GM12878 (cell line): ENCODE results near the gene LRP8. TPM values are rescaled to one million over a fixed set of nuclear protein-coding genes. Genes with fewer than 3 reads are reported as not detected.
A peak's percentile ranks its signal among the peaks of the same experiment; 100 is the strongest.

ENCODE experiments used
- ATAC-seq: fragments of 200-7000 bp; cut with Tn5 transposase; 3 replicates; pipeline ENCODE4 v1.9.1; 2020; ENCODE audit warnings: mild to moderate bottlenecking, moderate library complexity
- BruUV-seq: library from RNA; stranded (reverse); fragments of 400-500 nt; replicated peaks from 2 replicates; lab custom pipeline; 2021; lab: Mats Ljungman, UMichigan
- CTCF ChIA-PET: fragments of 300-600 bp; sonication (Branson Sonifier 250); formaldehyde crosslinking; extraction: SDS; loops from one replicate; lab custom pipeline; 2021; ENCODE audit warnings: inconsistent platforms; lab: Yijun Ruan, JAX
- POLR2A ChIA-PET: fragments of 350-600 bp; formaldehyde crosslinking; extraction: SDS; loops from one replicate; lab custom pipeline; 2021; ENCODE audit warnings: inconsistent platforms; lab: Charles Lee
- RAD21 ChIA-PET: fragments of 300-600 bp; sonication (Branson Sonifier 250); formaldehyde crosslinking; loops from one replicate; lab custom pipeline; 2023; ENCODE audit warnings: antibody characterized with exemption; ENCODE audit not compliant: unreplicated experiment; lab: Charles Lee
- SMC1A ChIA-PET: fragments of 300-600 bp; sonication (Branson Sonifier 250); formaldehyde crosslinking; loops from one replicate; lab custom pipeline; 2023; ENCODE audit not compliant: unreplicated experiment, uncharacterized antibody; lab: Charles Lee
- DNase-seq: peaks from one replicate; pipeline ENCODE4 v3.0.0-alpha.2; 2011; ENCODE audit warnings: low read depth, low spot score
- FAIRE-seq: peaks from 3 replicates; lab custom pipeline; 2011; peaks lifted over from hg19 to GRCh38; lab: Jason Lieb, UNC
- H2AFZ ChIP-seq: 2 replicates; pipeline ENCODE4 v1.6.0; 2011; ENCODE audit warnings: low read depth, low read length, control low read depth; ENCODE audit not compliant: control insufficient read depth
- H3K27ac ChIP-seq: 2 replicates; pipeline ENCODE4 v1.5.1; 2011; ENCODE audit warnings: control low read depth; ENCODE audit not compliant: control insufficient read depth, insufficient read depth
- H3K27me3 ChIP-seq, 2 experiments: replicated peaks in 1 of 2; 2 replicates each; pipeline versions ENCODE4 v1.6.0 to v1.6.1; 2011; ENCODE audit warnings: low read length in 1 of 2; ENCODE audit not compliant: control insufficient read depth in 2 of 2, insufficient read depth in 2 of 2
- H3K36me3 ChIP-seq, 2 experiments: 2 replicates each; pipeline ENCODE4 v1.5.1; 2011; ENCODE audit warnings: low read length in 1 of 2; ENCODE audit not compliant: control insufficient read depth in 2 of 2, insufficient read depth in 2 of 2
- H3K4me1 ChIP-seq: 2 replicates; pipeline ENCODE4 v1.6.1; 2011; ENCODE audit warnings: mild to moderate bottlenecking, low read length, moderate library complexity, mixed read lengths; ENCODE audit not compliant: control insufficient read depth, insufficient read depth
- H3K4me2 ChIP-seq: 2 replicates; pipeline ENCODE4 v1.6.0; 2011; ENCODE audit warnings: control low read depth; ENCODE audit not compliant: control insufficient read depth, insufficient read depth
- H3K4me3 ChIP-seq: fragments of 200-600 bp; sonication (generic); 2 replicates; pipeline ENCODE4 v1.5.1; 2016
- H3K79me2 ChIP-seq: 2 replicates; pipeline ENCODE4 v1.6.0; 2011; ENCODE audit warnings: low read length; ENCODE audit not compliant: control insufficient read depth, insufficient read depth
- H3K9ac ChIP-seq: 2 replicates; pipeline ENCODE4 v1.8.0; 2011; ENCODE audit warnings: low read length, control low read depth, mixed read lengths; ENCODE audit not compliant: control insufficient read depth, insufficient read depth
- H3K9me3 ChIP-seq: replicated peaks from 3 replicates; pipeline ENCODE4 v1.5.1; 2011; ENCODE audit warnings: mild to moderate bottlenecking, low read length; ENCODE audit not compliant: control insufficient read depth, insufficient read depth
- H4K20me1 ChIP-seq: 2 replicates; pipeline ENCODE4 v1.6.0; 2011; ENCODE audit not compliant: control insufficient read depth, insufficient read depth
- ELK1 ChIP-seq: IDR thresholded peaks from 2 replicates; pipeline ENCODE4 v1.6.1; 2012; ENCODE audit warnings: low read depth, low read length, improper control_type of control experiment
- RAD51 ChIP-seq: fragments of 450-650 bp; IDR thresholded peaks from 2 replicates; pipeline ENCODE4 v1.6.1; 2016; ENCODE audit warnings: moderate library complexity, mild to moderate bottlenecking, inconsistent platforms
- ZNF207 ChIP-seq: fragments of 450-650 bp; IDR thresholded peaks from 2 replicates; pipeline ENCODE4 v1.6.1; 2014; ENCODE audit warnings: antibody characterized with exemption, mild to moderate bottlenecking, borderline replicate concordance
- ZNF24 ChIP-seq: fragments of 450-650 bp; IDR thresholded peaks from 2 replicates; pipeline ENCODE4 v1.6.1; 2017; ENCODE audit warnings: antibody characterized with exemption, mild to moderate bottlenecking
- WGBS: methylation state at CpG from one replicate; pipeline ENCODE4 v1.1.6; 2016; ENCODE audit warnings: low lambda C conversion rate; ENCODE audit not compliant: insufficient replicate concordance, insufficient coverage; ENCODE audit errors: missing lambda C conversion rate; 5-methylcytosine and 5-hydroxymethylcytosine counted together
- in situ Hi-C: fragments of 300-500 bp; cut with MboI; formaldehyde crosslinking; loops from 9 replicates; pipeline ENCODE4 v1.14.3; 2018; ENCODE audit warnings: mixed read lengths
- intact Hi-C: fragments of 100-400 bp; cut with micrococcal nuclease; formaldehyde crosslinking; loops from one replicate; pipeline ENCODE4 v1.14.2; 2022; ENCODE audit not compliant: unreplicated experiment
- polyA plus RNA-seq, 11 experiments: library from polyadenylated mRNA; depleted of rRNA in 4 of 11; unstranded in 6 of 11; stranded (reverse) in 5 of 11; fragments of >200 nt; fragmentation: Nextera tagmentation in 4 of 11; fragmentation: Illumina TruSeq in 1 of 11; extraction: Ambion mirVana in 4 of 11; extraction: Trizol in 1 of 11; gene quantifications; 1 replicate in 1 of 11; 2 replicates in 10 of 11; pipeline versions ENCODE4 v1.2.1 to v1.2.3, GENCODE V29; 2011 to 2016; ENCODE audit warnings: inconsistent platforms in 2 of 11, missing spikeins in 2 of 11, low read depth in 1 of 11
- total RNA-seq, 4 experiments: library from RNA; depleted of rRNA in 3 of 4; stranded (reverse); fragments of >200 nt in 3 of 4; fragmentation: Illumina TruSeq in 1 of 4; extraction: Trizol in 1 of 4; gene quantifications; 2 replicates each; pipeline versions ENCODE4 v1.2.1 to v1.2.3, GENCODE V29; 2013 to 2021

The LRP8 gene
- total and polyA plus RNA-seq, 10 of the 15 experiments (the other 5 are each of a cell fraction or from before 2014, with no cell fraction given), result 2.8 to 40.5 (median 22.3) TPM

DNA sequence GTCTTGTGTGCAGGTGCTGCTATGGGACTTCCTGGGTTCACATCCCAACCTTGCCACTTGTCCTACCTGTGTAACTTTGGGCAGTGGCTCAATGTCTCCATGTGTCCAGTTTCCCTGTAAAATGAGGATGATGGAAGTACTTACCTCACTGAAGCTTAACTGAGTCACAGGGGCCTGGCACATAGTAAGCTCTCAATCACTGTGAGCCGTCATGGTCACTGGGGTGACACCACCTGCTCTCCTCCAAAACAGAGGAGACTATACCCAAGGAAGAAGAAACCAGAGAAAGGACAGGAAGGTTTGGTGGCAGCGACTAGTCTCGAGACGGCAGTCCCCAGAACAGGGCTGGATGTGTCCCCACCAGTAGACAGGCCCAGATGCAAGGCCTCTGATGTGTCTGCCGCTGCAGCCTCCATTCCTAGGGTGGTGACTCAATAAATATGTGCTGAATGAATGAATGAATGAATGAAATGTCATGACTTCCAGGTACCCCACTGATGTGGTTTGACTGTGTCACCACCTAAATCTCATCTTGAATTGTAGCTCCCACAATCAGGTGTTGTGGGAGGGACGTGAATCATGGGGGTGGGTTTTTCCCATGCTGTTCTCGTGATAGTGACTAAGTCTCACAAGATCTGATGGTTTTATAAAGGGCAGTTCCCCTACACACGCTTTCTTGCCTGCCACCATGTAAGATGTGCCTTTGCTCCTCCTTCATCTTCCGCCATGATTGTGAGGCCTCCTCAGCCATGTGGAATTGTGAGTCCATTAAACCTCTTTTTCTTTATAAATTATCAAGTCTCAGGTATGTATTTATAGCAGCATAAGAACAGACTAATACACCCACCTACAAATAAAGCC, 13.0 kb upstream of the LRP8 start:
- Histone ChIP-seq H3K9me3 (no peaks in the 10 kb centered on the region), H2AFZ (no peak overlapping the region), H3K27ac (no peak overlapping the region), H4K20me1 (no peaks in the 10 kb centered on the region), H3K4me3 (no peak overlapping the region), H3K27me3 (no peaks in the 10 kb centered on the region), H3K4me1 (peaks cover 15% of the 10 kb centered on the region), H3K36me3 (no peaks in the 10 kb centered on the region), H3K9ac (no peak overlapping the region), H3K79me2 (no peaks in the 10 kb centered on the region)
- in situ Hi-C loops, result no loop called here
- WGBS, result 74% methylated on average over 9 of the region's 9 CpGs
- CTCF ChIA-PET, result no interaction called here
- SMC1A ChIA-PET, result no interaction called here
- BruUV-seq, result no TSS peak
- DNase-seq, result no peak
- intact Hi-C loops, result no loop called here
- POLR2A ChIA-PET, result no interaction called here
- no peak for ATAC-seq
- TF ChIP-seq ELK1 (no peak), ZNF24 (peak; percentile 81), ZNF207 (no peak), RAD51 (no peak)
- TF ChIP-seq, all 136 proteins: peak for 1
- RAD21 ChIA-PET, result no interaction called here
- FAIRE-seq, result no peak
- no peak overlapping the region for H3K4me2 ChIP-seq
